ENCODE results near the gene LHFPL2. TPM values are rescaled to one million over a fixed set of nuclear protein-coding genes. Genes with fewer than 3 reads are reported as not detected.

The LHFPL2 gene
- total RNA-seq, 1 experiment from 2014 or later: 49.7 TPM

DNA sequence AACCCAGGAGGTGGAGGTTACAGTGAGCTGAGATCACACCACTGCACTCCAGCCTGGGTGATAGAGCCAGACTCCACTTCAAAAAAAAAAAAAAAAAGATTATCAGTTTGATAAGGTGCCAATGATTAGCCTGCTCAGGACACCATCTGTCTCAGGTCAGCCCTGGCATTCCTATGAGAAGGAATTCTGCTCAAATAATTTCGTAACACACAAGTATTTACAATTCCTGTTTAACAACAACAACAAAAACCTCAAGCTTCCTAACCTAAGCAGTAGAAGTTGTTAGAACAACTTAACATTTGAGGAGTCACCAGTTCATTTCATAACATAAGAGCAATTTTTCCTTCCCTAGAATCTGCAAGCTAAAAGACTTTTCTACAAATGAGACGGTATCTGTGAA is 85.0 kb downstream of the LHFPL2 start:
- Mint-ChIP-seq H3K27me3 (ENCODE audit: insufficient read depth, unreplicated experiment) (no peaks in the 10 kb centered on the region), H3K27ac (ENCODE audit: unreplicated experiment) (no peak overlapping the region), H3K4me3 (ENCODE audit: unreplicated experiment) (no peak overlapping the region), H3K9me3 (ENCODE audit: unreplicated experiment) (no peaks in the 10 kb centered on the region), H3K4me1 (ENCODE audit: low read depth, unreplicated experiment) (no peaks in the 10 kb centered on the region), H3K36me3 (ENCODE audit: insufficient read depth, unreplicated experiment) (peaks cover 34% of the 10 kb centered on the region)
- no peaks in the 10 kb centered on the region for H3K27me3 ChIP-seq (replicated peaks; ENCODE audit: control insufficient read depth, insufficient read depth, low read length)
- POLR2A ChIA-PET: no interaction called here
- H3K4me3 ChIP-seq (ENCODE audit: low read depth, low read length): no peak overlapping the region
- intact Hi-C loops (cut with micrococcal nuclease; ENCODE audit: unreplicated experiment): no loop called here
- no TSS peak for BruUV-seq (replicated peaks)
- H3K4me1 ChIP-seq: 0 out of 2 replicates have a peak, but pooled peaks cover 4% of the 10 kb centered on the region
- TF ChIP-seq, protein P1, sequence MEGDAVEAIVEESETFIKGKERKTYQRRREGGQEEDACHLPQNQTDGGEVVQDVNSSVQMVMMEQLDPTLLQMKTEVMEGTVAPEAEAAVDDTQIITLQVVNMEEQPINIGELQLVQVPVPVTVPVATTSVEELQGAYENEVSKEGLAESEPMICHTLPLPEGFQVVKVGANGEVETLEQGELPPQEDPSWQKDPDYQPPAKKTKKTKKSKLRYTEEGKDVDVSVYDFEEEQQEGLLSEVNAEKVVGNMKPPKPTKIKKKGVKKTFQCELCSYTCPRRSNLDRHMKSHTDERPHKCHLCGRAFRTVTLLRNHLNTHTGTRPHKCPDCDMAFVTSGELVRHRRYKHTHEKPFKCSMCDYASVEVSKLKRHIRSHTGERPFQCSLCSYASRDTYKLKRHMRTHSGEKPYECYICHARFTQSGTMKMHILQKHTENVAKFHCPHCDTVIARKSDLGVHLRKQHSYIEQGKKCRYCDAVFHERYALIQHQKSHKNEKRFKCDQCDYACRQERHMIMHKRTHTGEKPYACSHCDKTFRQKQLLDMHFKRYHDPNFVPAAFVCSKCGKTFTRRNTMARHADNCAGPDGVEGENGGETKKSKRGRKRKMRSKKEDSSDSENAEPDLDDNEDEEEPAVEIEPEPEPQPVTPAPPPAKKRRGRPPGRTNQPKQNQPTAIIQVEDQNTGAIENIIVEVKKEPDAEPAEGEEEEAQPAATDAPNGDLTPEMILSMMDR (IDR thresholded peaks at IDR 0.05; ENCODE audit: insufficient read depth in 1 of 2, low read depth in 1 of 2, low read length in 1 of 2, severe bottlenecking in 1 of 2, unreplicated experiment in 1 of 2): no peak
- 0 out of 2 replicates have a peak, but pooled peaks cover 7% of the 10 kb centered on the region for H3K9me3 ChIP-seq
- CTCF ChIA-PET: no interaction called here
- peaks cover 2% of the 10 kb centered on the region for H3K36me3 ChIP-seq (ENCODE audit: control insufficient read depth, insufficient read depth, low read length)
- DNase-seq: no peak

DNA sequence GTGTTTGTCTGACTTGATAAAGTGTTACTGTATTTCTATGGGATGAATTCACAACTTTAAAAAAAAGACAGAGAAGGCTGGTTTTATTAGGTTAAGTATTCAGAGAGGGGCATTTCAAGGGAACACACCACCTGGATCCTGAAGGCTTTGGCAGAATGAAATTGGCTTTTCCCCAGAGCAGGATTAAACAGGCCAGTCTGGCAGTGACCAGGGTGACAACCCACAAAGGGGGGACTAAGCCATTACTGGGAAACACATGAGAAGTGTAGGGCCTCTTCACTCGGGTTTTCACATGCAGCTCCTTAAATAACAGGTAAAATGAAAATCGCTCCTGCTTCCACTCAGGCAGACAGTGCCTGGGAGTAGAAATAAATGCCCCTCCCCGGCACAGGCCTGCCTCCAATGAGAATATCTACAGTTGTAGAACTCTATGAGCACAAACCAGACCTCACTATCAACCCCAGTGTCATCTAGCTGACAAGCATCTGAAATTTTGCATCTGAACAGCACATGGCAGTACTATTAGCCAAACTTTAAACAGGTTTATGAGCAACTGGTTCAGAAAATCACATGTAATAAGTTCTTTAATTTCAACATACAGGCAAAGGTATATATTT is 85.8 kb downstream of the LHFPL2 start:
- no peak for DNase-seq
- no peak overlapping the region for H3K4me3 Mint-ChIP-seq (ENCODE audit: unreplicated experiment)
- intact Hi-C loops (cut with micrococcal nuclease; ENCODE audit: unreplicated experiment): no loop called here
- Histone ChIP-seq H3K4me1 (0 out of 2 replicates have a peak, but pooled peaks cover 4% of the 10 kb centered on the region), H3K9me3 (0 out of 2 replicates have a peak, but pooled peaks cover 7% of the 10 kb centered on the region), H3K36me3 (ENCODE audit: control insufficient read depth, insufficient read depth, low read length) (peaks cover 3% of the 10 kb centered on the region), H3K4me3 (ENCODE audit: low read depth, low read length) (no peak overlapping the region), H3K27me3 (replicated peaks; ENCODE audit: control insufficient read depth, insufficient read depth, low read length) (no peaks in the 10 kb centered on the region)
- ChIA-PET POLR2A (no interaction called here), CTCF (no interaction called here)
- H3K36me3 Mint-ChIP-seq (ENCODE audit: insufficient read depth, unreplicated experiment): peaks cover 39% of the 10 kb centered on the region
- no peaks in the 10 kb centered on the region for H3K9me3 Mint-ChIP-seq (ENCODE audit: unreplicated experiment)
- TF ChIP-seq, protein P1 (IDR thresholded peaks at IDR 0.05; ENCODE audit: insufficient read depth in 1 of 2, low read depth in 1 of 2, low read length in 1 of 2, severe bottlenecking in 1 of 2, unreplicated experiment in 1 of 2): no peak
- H3K27ac Mint-ChIP-seq (ENCODE audit: unreplicated experiment): no peak overlapping the region
- no TSS peak for BruUV-seq (replicated peaks)
- H3K27me3 Mint-ChIP-seq (ENCODE audit: insufficient read depth, unreplicated experiment): no peaks in the 10 kb centered on the region
- H3K4me1 Mint-ChIP-seq (ENCODE audit: low read depth, unreplicated experiment): no peaks in the 10 kb centered on the region

DNA sequence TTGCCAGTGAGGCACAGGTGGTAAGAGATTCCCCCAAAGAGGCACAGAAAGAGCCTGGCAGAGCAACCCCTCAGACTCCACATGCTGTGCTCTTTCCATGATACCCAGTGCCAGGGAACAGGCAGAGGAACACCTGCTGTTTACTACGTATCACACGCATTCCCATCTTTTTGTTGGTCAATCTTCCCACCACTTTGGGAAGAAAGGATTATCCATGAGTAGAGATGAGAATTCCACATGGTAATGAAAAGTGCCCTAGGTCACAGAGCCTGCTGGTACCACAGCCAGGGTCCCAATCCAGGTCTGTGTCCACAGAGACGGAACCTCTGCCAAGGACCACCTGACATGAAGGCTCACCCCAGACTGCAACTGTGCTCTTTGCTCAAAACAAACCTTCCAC is 86.6 kb downstream of the LHFPL2 start:
- H3K9me3 Mint-ChIP-seq (ENCODE audit: unreplicated experiment): no peaks in the 10 kb centered on the region
- POLR2A ChIA-PET: no interaction called here
- no peak overlapping the region for H3K4me3 Mint-ChIP-seq (ENCODE audit: unreplicated experiment)
- no peaks in the 10 kb centered on the region for H3K27me3 Mint-ChIP-seq (ENCODE audit: insufficient read depth, unreplicated experiment)
- Histone ChIP-seq H3K4me3 (ENCODE audit: low read depth, low read length) (no peak overlapping the region), H3K27me3 (replicated peaks; ENCODE audit: control insufficient read depth, insufficient read depth, low read length) (no peaks in the 10 kb centered on the region), H3K9me3 (0 out of 2 replicates have a peak, but pooled peaks cover 7% of the 10 kb centered on the region), H3K4me1 (0 out of 2 replicates have a peak, but pooled peaks cover 2% of the 10 kb centered on the region), H3K36me3 (ENCODE audit: control insufficient read depth, insufficient read depth, low read length) (peaks cover 3% of the 10 kb centered on the region)
- no TSS peak for BruUV-seq (replicated peaks)
- DNase-seq: no peak
- H3K27ac Mint-ChIP-seq (ENCODE audit: unreplicated experiment): no peak overlapping the region
- CTCF ChIA-PET: no interaction called here
- H3K4me1 Mint-ChIP-seq (ENCODE audit: low read depth, unreplicated experiment): no peaks in the 10 kb centered on the region
- intact Hi-C loops (cut with micrococcal nuclease; ENCODE audit: unreplicated experiment): no loop called here
- TF ChIP-seq, protein P1 (IDR thresholded peaks at IDR 0.05; ENCODE audit: insufficient read depth in 1 of 2, low read depth in 1 of 2, low read length in 1 of 2, severe bottlenecking in 1 of 2, unreplicated experiment in 1 of 2): no peak
- peaks cover 39% of the 10 kb centered on the region for H3K36me3 Mint-ChIP-seq (ENCODE audit: insufficient read depth, unreplicated experiment)

Measured in Caco-2 (cell line).